ENCODE data around the gene SLC7A5. TPM values are rescaled to one million over a fixed set of nuclear protein-coding genes. Genes with fewer than 3 reads are reported as not detected.

The SLC7A5 gene
- total and polyA plus RNA-seq, 2 of the 13 experiments (the other 11 are each of a cell fraction or from before 2014, with no cell fraction given): 79.6 to 155 TPM

DNA sequence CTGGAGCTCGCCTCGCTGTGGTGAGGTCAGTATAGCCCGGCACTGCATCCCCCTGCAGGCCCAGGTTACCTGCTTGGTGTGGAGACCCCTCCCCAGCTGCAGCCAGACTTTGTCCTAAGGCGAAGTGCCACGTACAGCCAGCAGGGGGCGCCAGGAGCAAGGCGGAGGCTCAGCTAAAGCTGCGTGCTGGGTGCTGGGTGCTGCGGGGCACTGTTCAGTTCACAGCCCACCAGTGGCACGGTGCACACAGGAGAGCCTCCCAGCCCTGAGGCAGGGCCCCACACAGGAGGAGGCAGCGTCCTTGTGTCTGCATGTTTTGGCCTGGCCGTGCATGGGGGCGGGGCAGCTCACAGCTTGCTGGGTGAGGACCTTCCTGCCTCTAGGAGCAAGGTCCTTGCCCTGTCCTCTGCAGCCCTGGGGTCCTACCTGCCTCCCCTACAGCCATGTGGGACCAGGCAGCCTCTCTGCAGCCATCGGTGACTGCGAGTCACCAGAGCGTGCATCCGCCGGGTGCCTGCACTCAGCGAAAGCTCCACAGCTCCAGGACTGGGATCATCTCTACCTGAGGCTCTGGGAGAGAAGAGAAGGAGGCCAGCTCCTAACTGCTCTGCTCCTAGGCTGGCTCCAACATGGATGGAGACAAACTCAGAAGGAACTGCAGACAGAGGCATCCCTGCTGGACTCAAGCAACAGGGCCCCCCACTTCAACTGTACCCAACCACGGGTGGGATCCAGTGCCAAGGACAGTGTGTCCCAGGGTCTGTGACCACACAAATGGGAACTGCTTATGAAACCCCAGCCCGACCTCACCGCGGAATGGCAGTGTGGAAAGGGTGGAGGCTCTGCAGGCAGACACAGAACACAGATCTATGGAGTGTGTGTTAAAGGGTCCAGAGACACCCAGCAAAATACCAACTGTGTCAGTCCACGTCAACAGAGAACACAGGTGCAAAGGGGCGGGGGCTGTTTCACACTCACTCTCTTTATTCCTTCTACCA is 19.0 kb downstream of the SLC7A5 start (continued):
- TF ChIP-seq KAT7 (CRISPR knock-in tag; IDR thresholded peaks at IDR 0.05; ENCODE audit: borderline replicate concordance) (0 out of 2 replicates have a peak, but pooled peaks have one; percentile 79), FOSL2 (CRISPR knock-in tag; IDR thresholded peaks at IDR 0.05) (peak; percentile 73; the same call in 1 of the 2 replicates), SNRNP70 (IDR thresholded peaks at IDR 0.05; ENCODE audit: low read depth, low read length) (no peak), CCAR2 (optimal IDR thresholded peaks at IDR 0.05; ENCODE audit: low read depth, low read length) (no peak), CREM (IDR thresholded peaks at IDR 0.05) (peak; percentile 52; the same call in 1 of the 2 replicates), CREM (CRISPR knock-in tag; IDR thresholded peaks at IDR 0.05) (no peak), TGIF2 (CRISPR knock-in tag; IDR thresholded peaks at IDR 0.05) (peak; percentile 94), IRX3 (CRISPR knock-in tag; IDR thresholded peaks at IDR 0.05; ENCODE audit: borderline replicate concordance, low read depth) (0 out of 2 replicates have a peak, but pooled peaks have one; percentile 33), ZNF20 (CRISPR knock-in tag; IDR thresholded peaks at IDR 0.05) (no peak), GZF1 (CRISPR knock-in tag; IDR thresholded peaks at IDR 0.05) (peak; percentile 63; the same call in 1 of the 2 replicates), ZNF850 (CRISPR knock-in tag; conservative IDR thresholded peaks at IDR 0.05) (no peak), STAT5B (CRISPR knock-in tag; IDR thresholded peaks at IDR 0.05) (peak; percentile 70; the same call in 1 of the 2 replicates), FLYWCH1 (CRISPR knock-in tag; IDR thresholded peaks at IDR 0.05) (no peak), SPEN (CRISPR knock-in tag; IDR thresholded peaks at IDR 0.05; ENCODE audit: low read depth) (peak; percentile 97), ZBTB38 (CRISPR knock-in tag; IDR thresholded peaks at IDR 0.05) (peak; percentile 99), GATA4 (IDR thresholded peaks at IDR 0.05; ENCODE audit: borderline replicate concordance, low read depth) (no peak), NFYB (CRISPR knock-in tag; IDR thresholded peaks at IDR 0.05) (no peak), ZBTB8A (CRISPR knock-in tag; IDR thresholded peaks at IDR 0.05; ENCODE audit: borderline replicate concordance, low read depth) (no peak), TAF15 (IDR thresholded peaks at IDR 0.05; ENCODE audit: low read depth, low read length, poor library complexity, severe bottlenecking) (peak; percentile 66), PLRG1 (conservative IDR thresholded peaks at IDR 0.05) (no peak), ZNF326 (CRISPR knock-in tag; IDR thresholded peaks at IDR 0.05; ENCODE audit: borderline replicate concordance) (peak; percentile 64; the same call in 1 of the 2 replicates), POLR2A (IDR thresholded peaks at IDR 0.05; ENCODE audit: insufficient read depth in 1 of 2, low read depth in 2 of 2, low read length in 2 of 2) (0 out of 4 replicates have a peak, but pooled peaks of 1 of the 2 experiments have one; percentile 40), NFE2L1 (CRISPR knock-in tag; IDR thresholded peaks at IDR 0.05; ENCODE audit: borderline replicate concordance) (no peak), SIX1 (CRISPR knock-in tag; IDR thresholded peaks at IDR 0.05; ENCODE audit: borderline replicate concordance) (no peak), SRSF1 (optimal IDR thresholded peaks at IDR 0.05; ENCODE audit: low read depth, low read length) (peak; percentile 78), FOXK1 (CRISPR knock-in tag; IDR thresholded peaks at IDR 0.05; ENCODE audit: borderline replicate concordance, low read depth) (peak; percentile 75; the same call in 1 of the 2 replicates), GTF3A (CRISPR knock-in tag; conservative IDR thresholded peaks at IDR 0.05) (no peak)
- TF ChIP-seq, protein P1, sequence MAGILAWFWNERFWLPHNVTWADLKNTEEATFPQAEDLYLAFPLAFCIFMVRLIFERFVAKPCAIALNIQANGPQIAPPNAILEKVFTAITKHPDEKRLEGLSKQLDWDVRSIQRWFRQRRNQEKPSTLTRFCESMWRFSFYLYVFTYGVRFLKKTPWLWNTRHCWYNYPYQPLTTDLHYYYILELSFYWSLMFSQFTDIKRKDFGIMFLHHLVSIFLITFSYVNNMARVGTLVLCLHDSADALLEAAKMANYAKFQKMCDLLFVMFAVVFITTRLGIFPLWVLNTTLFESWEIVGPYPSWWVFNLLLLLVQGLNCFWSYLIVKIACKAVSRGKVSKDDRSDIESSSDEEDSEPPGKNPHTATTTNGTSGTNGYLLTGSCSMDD (CRISPR knock-in tag; IDR thresholded peaks at IDR 0.05): no peak
- TF ChIP-seq, protein P2, sequence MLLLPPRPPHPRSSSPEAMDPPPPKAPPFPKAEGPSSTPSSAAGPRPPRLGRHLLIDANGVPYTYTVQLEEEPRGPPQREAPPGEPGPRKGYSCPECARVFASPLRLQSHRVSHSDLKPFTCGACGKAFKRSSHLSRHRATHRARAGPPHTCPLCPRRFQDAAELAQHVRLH (CRISPR knock-in tag; IDR thresholded peaks at IDR 0.05; ENCODE audit: borderline replicate concordance, low read depth): peak; percentile 96; the same call in 1 of the 2 replicates
- TF ChIP-seq, protein P3, sequence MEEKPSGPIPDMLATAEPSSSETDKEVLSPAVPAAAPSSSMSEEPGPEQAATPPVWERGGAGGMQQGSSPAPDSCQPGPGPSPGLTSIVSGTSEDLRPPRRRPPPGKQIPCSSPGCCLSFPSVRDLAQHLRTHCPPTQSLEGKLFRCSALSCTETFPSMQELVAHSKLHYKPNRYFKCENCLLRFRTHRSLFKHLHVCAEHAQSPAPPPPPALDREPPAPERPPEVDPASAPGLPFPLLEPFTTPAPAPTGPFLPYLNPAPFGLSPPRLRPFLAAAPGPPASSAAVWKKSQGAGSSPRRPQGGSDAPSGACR (CRISPR knock-in tag; IDR thresholded peaks at IDR 0.05): peak; percentile 96
